ENCODE results near the gene SCG5.

Gene SCG5

GRCh38 chr15:32735989-32736700 is 94.6 kb downstream of the SCG5 start:
- TF ChIP-seq CTCF (IDR thresholded peaks at IDR 0.05; ENCODE audit: low read length, missing control alignments): no peak
- no peak for DNase-seq (ENCODE audit: low read depth)
- H3K4me3 ChIP-seq (replicated peaks; ENCODE audit: low read depth, low read length): no peak overlapping the region

- DNase-seq (ENCODE audit: low read depth): no peak
- H3K4me3 ChIP-seq (replicated peaks; ENCODE audit: low read depth, low read length): no peak overlapping the region
Measured at GRCh38 chr15:32736701-32737061, 95.2 kb downstream of the SCG5 start.

GRCh38 chr15:32737304-32737703 is 95.8 kb downstream of the SCG5 start:
- TF ChIP-seq CTCF (IDR thresholded peaks at IDR 0.05; ENCODE audit: low read length, missing control alignments): no peak
- H3K4me3 ChIP-seq (replicated peaks; ENCODE audit: low read depth, low read length): no peak overlapping the region
- no peak for DNase-seq (ENCODE audit: low read depth)

More at GRCh38 chr15:32736701-32737061, 95.2 kb downstream of the SCG5 start:
- no peak for TF ChIP-seq CTCF (IDR thresholded peaks at IDR 0.05; ENCODE audit: low read length, missing control alignments)

GRCh38 chr15:32738666-32739065 is 97.2 kb downstream of the SCG5 start:
- no peak for TF ChIP-seq CTCF (IDR thresholded peaks at IDR 0.05; ENCODE audit: low read length, missing control alignments)
- no peak overlapping the region for H3K4me3 ChIP-seq (replicated peaks; ENCODE audit: low read depth, low read length)
- no peak for DNase-seq (ENCODE audit: low read depth)

- DNase-seq (ENCODE audit: low read depth): no peak
- H3K4me3 ChIP-seq (replicated peaks; ENCODE audit: low read depth, low read length): no peak overlapping the region
- no peak for TF ChIP-seq CTCF (IDR thresholded peaks at IDR 0.05; ENCODE audit: low read length, missing control alignments)
Measured at GRCh38 chr15:32739522-32740063, 98.1 kb downstream of the SCG5 start.

- DNase-seq (ENCODE audit: low read depth): peak; percentile 36
- TF ChIP-seq CTCF (IDR thresholded peaks at IDR 0.05; ENCODE audit: low read length, missing control alignments): no peak
- H3K4me3 ChIP-seq (replicated peaks; ENCODE audit: low read depth, low read length): no peak overlapping the region
Measured at GRCh38 chr15:32743411-32744140, 102.1 kb downstream of the SCG5 start.

All from fibroblast of pulmonary artery (primary cell).